ENCODE measurements around the gene IL27RA. TPM values are rescaled to one million over a fixed set of nuclear protein-coding genes. Genes with fewer than 3 reads are reported as not detected.

IL27RA gene
- total and polyA plus RNA-seq, 2 donors from 2014 or later = 3.1 to 14.1 TPM

- no peak for FAIRE-seq
- Histone ChIP-seq H3K4me3 (ENCODE audit: low read length in 3 of 3) (peak within 1 kb of the TSS; percentile 57 to 88 (median 84)), H3K36me3 (ENCODE audit: control insufficient read depth in 2 of 3, insufficient read depth in 3 of 3, low read length in 3 of 3) (no peaks in the 10 kb centered on the region), H3K4me1 (ENCODE audit: control insufficient read depth in 2 of 3, insufficient read depth in 2 of 3, low read depth in 1 of 3, low read length in 3 of 3) (peaks cover 0 to 14% (median 2%) of the 10 kb centered on the region in 3 donors), H3K27me3 (ENCODE audit: control insufficient read depth, insufficient read depth, low read length) (no peaks in the 10 kb centered on the region), H3K27ac (ENCODE audit: low read depth in 2 of 2, low read length in 2 of 2) (peak within 1 kb of the TSS; percentile 88 to 97), H3K9me3 (ENCODE audit: control insufficient read depth in 2 of 3, insufficient read depth in 1 of 3, low read length in 3 of 3) (no peaks in the 10 kb centered on the region), H3K9ac (ENCODE audit: low read length in 3 of 3) (peak within 1 kb of the TSS in 2 of 3 donors; percentile 62 to 86)
- intact Hi-C loops (cut with DNase I) = no loop called here
- no peak for TF ChIP-seq CTCF (IDR thresholded peaks at IDR 0.05; ENCODE audit: borderline replicate concordance, extremely low read depth, insufficient read depth)
- peak in 3 of 5 donors; percentile 54 to 92 (median 79) for DNase-seq
Observed at GRCh38 chr19:14072535-14073260, 41.1 kb downstream of the IL27RA start, which contains the start of gene MISP3. Gene MISP3 (plus strand): TSS chr19:14072786. CDS start chr19:14073310, 524 bp downstream.

- no peaks in the 10 kb centered on the region for H3K36me3 ChIP-seq (ENCODE audit: control insufficient read depth in 2 of 3, insufficient read depth in 3 of 3, low read length in 3 of 3)
- H3K4me1 ChIP-seq (ENCODE audit: control insufficient read depth in 2 of 3, insufficient read depth in 2 of 3, low read depth in 1 of 3, low read length in 3 of 3) = peaks cover 0 to 14% (median 2%) of the 10 kb centered on the region in 3 donors
- peak; percentile 74 to 91 (median 86) for DNase-seq
- no peak for FAIRE-seq
- H3K4me3 ChIP-seq (ENCODE audit: low read length in 3 of 3) = peak overlapping the region; percentile 57 to 88 (median 84)
- H3K27ac ChIP-seq (ENCODE audit: low read depth in 2 of 2, low read length in 2 of 2) = peak overlapping the region; percentile 88 to 97
- no peaks in the 10 kb centered on the region for H3K9me3 ChIP-seq (ENCODE audit: control insufficient read depth in 2 of 3, insufficient read depth in 1 of 3, low read length in 3 of 3)
- no peaks in the 10 kb centered on the region for H3K27me3 ChIP-seq (ENCODE audit: control insufficient read depth, insufficient read depth, low read length)
- intact Hi-C loops (cut with DNase I) = no loop called here
- peak; percentile 62 for TF ChIP-seq CTCF (IDR thresholded peaks at IDR 0.05; ENCODE audit: borderline replicate concordance, extremely low read depth, insufficient read depth)
- H3K9ac ChIP-seq (ENCODE audit: low read length in 3 of 3) = peak overlapping the region; percentile 20 to 86 (median 62)
Observed at GRCh38 chr19:14073261-14073924, 41.8 kb downstream of the IL27RA start.

DNA sequence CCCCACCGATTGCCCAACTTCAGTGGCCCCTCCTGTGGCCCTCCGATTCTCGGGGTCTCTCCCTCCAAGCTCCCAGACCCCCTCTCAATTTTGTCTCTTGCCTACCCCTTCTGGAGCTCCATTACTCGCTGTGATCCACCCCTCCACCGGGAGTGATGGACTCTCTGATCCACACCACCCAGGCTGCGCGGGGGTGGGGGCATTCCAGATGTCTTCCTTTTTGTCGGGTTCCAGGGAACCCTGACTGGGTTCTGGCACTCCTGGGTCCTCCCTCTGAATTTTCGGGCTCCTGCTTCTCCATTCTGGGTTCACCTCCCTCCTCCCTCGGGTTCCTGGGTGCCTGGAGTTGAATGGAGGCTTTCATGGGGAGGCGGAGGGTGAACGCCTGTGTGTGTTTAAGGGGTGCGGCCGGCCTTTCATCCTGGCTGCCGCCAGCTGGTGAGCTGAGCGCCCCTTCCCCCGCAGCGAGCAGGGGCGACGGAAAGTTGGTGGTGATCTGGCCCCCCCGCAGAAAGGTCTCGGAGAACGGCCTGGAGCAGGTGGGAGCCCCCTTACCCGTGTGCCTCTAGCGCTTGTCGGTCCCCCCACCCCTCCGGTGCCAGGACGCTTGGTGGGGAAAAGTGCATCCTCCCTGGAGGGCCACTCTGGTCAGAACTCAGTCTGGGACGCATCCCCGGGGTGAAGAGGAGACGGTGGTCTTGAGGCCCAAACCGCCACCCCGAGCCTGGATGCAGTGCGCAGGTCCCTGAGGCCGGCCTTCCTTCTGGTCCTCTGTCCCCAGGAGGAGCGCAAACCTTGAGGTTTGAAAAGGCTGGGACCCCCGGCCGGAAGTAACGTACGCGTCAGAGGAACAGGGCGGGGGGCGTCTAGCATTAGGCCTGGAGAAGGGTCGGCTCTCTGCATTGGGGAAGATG, 42.6 kb downstream of the IL27RA start:
- Histone ChIP-seq H3K27ac (ENCODE audit: low read depth in 2 of 2, low read length in 2 of 2) (peak overlapping the region; percentile 74 to 84), H3K4me3 (ENCODE audit: low read length in 3 of 3) (peak overlapping the region; percentile 57 to 88 (median 84)), H3K9ac (ENCODE audit: low read length in 3 of 3) (peak overlapping the region; percentile 20 to 86 (median 43)), H3K4me1 (ENCODE audit: control insufficient read depth in 2 of 3, insufficient read depth in 2 of 3, low read depth in 1 of 3, low read length in 3 of 3) (peaks cover 0 to 14% (median 2%) of the 10 kb centered on the region in 3 donors), H3K27me3 (ENCODE audit: control insufficient read depth, insufficient read depth, low read length) (no peaks in the 10 kb centered on the region), H3K9me3 (ENCODE audit: control insufficient read depth in 2 of 3, insufficient read depth in 1 of 3, low read length in 3 of 3) (no peaks in the 10 kb centered on the region), H3K36me3 (ENCODE audit: control insufficient read depth in 2 of 3, insufficient read depth in 3 of 3, low read length in 3 of 3) (no peaks in the 10 kb centered on the region)
- no peak for FAIRE-seq
- TF ChIP-seq CTCF (IDR thresholded peaks at IDR 0.05; ENCODE audit: borderline replicate concordance, extremely low read depth, insufficient read depth) = no peak
- intact Hi-C loops (cut with DNase I) = no loop called here
- peak in 2 of 5 donors; percentile 70 to 80 for DNase-seq

Data from kidney (tissue), 14 donors.